GM12864 (cell line): ENCODE measurements around the gene SDK2.

Experiments
- DNase-seq: peaks from one replicate; pipeline ENCODE4 v3.0.0-alpha.2; 2011; ENCODE audit warnings: low read depth
- H3K4me3 ChIP-seq: 2 replicates; pipeline ENCODE4 v1.5.1; 2011; ENCODE audit warnings: mild to moderate bottlenecking, low read depth, low read length, control low read depth
- TF ChIP-seq, protein P1 (sequence below): IDR thresholded peaks from 2 replicates; pipeline ENCODE4 v1.5.1; 2011; ENCODE audit warnings: low read depth, mild to moderate bottlenecking, moderate library complexity, low read length, control low read depth, inconsistent platforms; ENCODE audit errors: missing control alignments

SDK2 gene

DNA sequence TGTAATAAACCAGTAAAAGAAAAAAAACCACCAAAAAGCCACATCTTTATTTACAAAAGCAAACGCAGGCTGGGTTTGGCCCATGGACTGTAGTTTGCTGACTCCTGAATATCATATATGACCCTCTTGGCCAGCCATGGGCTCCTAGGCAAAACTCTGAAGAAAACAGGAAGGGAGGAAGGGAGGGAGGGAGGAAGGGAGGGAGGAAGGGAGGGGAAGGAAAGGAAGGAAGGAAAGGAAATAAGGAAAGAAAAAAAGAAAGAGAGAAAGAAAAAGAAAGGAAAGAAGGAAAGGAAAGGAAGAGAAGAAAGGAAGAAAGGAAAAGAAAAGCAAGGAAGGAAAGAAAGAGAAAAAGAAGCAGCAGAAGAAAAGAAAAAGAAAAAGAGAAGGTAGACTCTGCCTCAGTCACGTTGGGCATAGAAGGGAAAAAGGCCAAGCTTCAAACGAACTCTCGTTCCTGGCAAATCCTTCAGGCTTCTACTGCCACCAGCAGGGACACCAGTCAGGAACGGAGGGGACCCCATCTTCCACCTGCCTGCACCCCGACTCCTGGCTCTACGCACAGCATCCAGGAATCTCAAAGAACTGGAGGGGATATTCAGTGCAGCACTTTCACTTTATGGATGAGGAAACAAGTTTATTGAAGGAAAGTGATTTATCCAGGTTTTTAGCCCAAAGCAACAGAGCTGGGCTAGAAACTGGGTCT, 354.5 kb downstream of the SDK2 start:
- no peak for DNase-seq
- no peak overlapping the region for H3K4me3 ChIP-seq
- TF ChIP-seq, protein P1, sequence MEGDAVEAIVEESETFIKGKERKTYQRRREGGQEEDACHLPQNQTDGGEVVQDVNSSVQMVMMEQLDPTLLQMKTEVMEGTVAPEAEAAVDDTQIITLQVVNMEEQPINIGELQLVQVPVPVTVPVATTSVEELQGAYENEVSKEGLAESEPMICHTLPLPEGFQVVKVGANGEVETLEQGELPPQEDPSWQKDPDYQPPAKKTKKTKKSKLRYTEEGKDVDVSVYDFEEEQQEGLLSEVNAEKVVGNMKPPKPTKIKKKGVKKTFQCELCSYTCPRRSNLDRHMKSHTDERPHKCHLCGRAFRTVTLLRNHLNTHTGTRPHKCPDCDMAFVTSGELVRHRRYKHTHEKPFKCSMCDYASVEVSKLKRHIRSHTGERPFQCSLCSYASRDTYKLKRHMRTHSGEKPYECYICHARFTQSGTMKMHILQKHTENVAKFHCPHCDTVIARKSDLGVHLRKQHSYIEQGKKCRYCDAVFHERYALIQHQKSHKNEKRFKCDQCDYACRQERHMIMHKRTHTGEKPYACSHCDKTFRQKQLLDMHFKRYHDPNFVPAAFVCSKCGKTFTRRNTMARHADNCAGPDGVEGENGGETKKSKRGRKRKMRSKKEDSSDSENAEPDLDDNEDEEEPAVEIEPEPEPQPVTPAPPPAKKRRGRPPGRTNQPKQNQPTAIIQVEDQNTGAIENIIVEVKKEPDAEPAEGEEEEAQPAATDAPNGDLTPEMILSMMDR: no peak

- TF ChIP-seq, protein P1: no peak
- no peak overlapping the region for H3K4me3 ChIP-seq
- no peak for DNase-seq
Observed at GRCh38 chr17:73288534-73289302, 355.5 kb downstream of the SDK2 start.

- DNase-seq: no peak
- H3K4me3 ChIP-seq: no peak overlapping the region
- TF ChIP-seq, protein P1: no peak
Observed at GRCh38 chr17:73286863-73287296, 357.4 kb downstream of the SDK2 start.

DNA sequence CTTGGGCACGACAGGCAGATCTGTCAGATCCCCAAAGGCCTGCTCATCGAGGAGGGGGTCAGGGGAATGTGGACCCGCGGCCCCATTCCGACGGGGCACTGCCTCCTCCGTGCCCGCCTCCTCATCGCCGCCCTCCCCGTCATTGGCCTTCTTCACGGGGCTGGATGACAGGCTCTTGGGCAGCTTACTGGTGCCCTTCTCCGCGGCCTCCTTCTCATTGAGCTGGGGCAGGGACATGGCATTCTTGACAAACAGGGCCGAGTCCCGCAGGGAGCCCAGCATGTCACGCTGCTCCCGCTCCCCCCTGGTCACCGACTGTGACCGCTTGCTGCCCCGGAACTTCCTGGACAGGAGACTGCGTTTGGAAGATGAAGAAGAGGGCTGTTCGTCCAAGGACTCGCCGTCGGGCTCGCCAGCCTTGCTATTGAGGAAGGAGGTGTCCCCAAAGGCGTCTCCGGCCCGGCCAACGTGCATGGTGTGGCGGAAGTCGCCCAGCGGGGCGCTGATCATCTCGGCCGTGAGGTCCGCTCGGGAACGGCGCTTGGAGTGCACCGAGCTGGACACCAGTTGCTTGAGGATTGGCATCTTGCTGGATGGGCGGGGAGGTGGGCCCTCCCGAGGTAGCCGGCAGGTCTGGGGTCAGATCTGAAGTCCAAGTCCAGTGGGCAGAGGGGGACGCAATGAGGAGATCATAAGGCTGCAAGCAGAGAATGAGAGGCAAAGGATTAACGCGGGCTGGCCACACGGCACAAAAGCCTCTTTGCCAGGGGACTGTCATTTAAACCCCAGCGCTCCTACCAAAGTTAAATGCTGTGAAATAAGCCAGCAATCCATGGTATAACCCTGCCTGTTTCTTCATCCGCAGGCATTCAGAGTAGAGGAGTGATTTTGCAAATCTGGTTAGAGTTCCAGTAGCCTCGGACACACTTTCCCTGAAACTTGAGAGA, 358.1 kb downstream of the SDK2 start:
- TF ChIP-seq, protein P1: no peak
- DNase-seq: no peak

DNA sequence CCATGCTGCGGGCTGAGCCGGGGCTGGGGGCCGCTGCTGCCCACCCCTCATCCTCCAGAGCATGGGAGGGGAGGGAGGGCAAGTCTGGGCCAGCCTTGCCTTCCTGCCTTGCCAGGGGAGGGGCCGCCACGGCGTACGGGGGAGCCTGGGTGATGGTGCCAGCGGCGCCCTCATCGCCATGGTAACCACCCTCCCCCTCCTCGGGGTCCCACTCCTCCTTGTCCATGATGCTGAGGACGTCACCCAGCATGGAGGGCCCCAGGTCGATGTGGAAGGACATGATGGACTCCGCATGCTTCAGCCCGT, 358.7 kb downstream of the SDK2 start:
- no peak for DNase-seq
- TF ChIP-seq, protein P1: no peak

More for the DNA sequence above, 358.1 kb downstream of the SDK2 start:
- no peak overlapping the region for H3K4me3 ChIP-seq

GRCh38 chr17:73284906-73285602, 359.2 kb downstream of the SDK2 start:
- TF ChIP-seq, protein P1: no peak
- no peak overlapping the region for H3K4me3 ChIP-seq
- DNase-seq: no peak

More for the DNA sequence above, 358.7 kb downstream of the SDK2 start:
- no peak overlapping the region for H3K4me3 ChIP-seq
